IMR-90 (cell line): ENCODE measurements around the gene BPIFA1. TPM values are rescaled to one million over a fixed set of nuclear protein-coding genes. Genes with fewer than 3 reads are reported as not detected.

Experiments used
- ATAC-seq: fragments of 200-7000 bp; cut with Tn5 transposase; 2 replicates; pipeline ENCODE4 v1.9.1; 2020; ENCODE audit warnings: low read depth, mild to moderate bottlenecking, moderate library complexity
- BruUV-seq: library from RNA; stranded (reverse); fragments of 400-500 nt; replicated peaks from 2 replicates; lab custom pipeline; 2021; lab: Mats Ljungman, UMichigan
- CTCF ChIA-PET: fragments of 300-600 bp; formaldehyde crosslinking; extraction: SDS; loops from one replicate; lab custom pipeline; 2021; ENCODE audit warnings: antibody characterized with exemption; lab: Yijun Ruan, JAX
- POLR2A ChIA-PET: fragments of 300-600 bp; sonication (Branson Sonifier 250); formaldehyde crosslinking; loops from one replicate; lab custom pipeline; 2022; ENCODE audit warnings: antibody characterized with exemption; ENCODE audit not compliant: unreplicated experiment; lab: Charles Lee
- DNase-seq: peaks from one replicate; pipeline ENCODE4 v3.0.0; 2013
- H2AFZ ChIP-seq: replicated peaks from 2 replicates; pipeline ENCODE3; 2013; ENCODE audit warnings: low read length, mild to moderate bottlenecking; ENCODE audit not compliant: poor library complexity
- H2AK5ac ChIP-seq: 2 replicates; pipeline ENCODE4 v1.6.1; 2013; ENCODE audit warnings: low read depth, low read length, inconsistent platforms
- H2AK9ac ChIP-seq: replicated peaks from 2 replicates; pipeline ENCODE3; 2013; ENCODE audit warnings: mild to moderate bottlenecking, low read depth, low read length, moderate library complexity; ENCODE audit not compliant: poor library complexity
- H2BK120ac ChIP-seq: 2 replicates; pipeline ENCODE4 v1.6.1; 2013; ENCODE audit warnings: low read depth, low read length, inconsistent platforms
- H2BK15ac ChIP-seq: 3 replicates; pipeline ENCODE4 v1.6.1; 2013; ENCODE audit warnings: low read depth, low read length, inconsistent platforms
- H2BK20ac ChIP-seq: 2 replicates; pipeline ENCODE4 v1.6.1; 2013; ENCODE audit warnings: low read depth, mild to moderate bottlenecking, inconsistent platforms, low read length, moderate library complexity
- H2BK5ac ChIP-seq: 2 replicates; pipeline ENCODE4 v1.6.1; 2013; ENCODE audit warnings: mild to moderate bottlenecking, low read depth, low read length, inconsistent platforms; ENCODE audit not compliant: poor library complexity, severe bottlenecking
- H3K14ac ChIP-seq: replicated peaks from 2 replicates; pipeline ENCODE4 v1.6.1; 2013; ENCODE audit warnings: low read depth, low read length, inconsistent platforms
- H3K18ac ChIP-seq: 2 replicates; pipeline ENCODE4 v1.6.1; 2013; ENCODE audit warnings: low read depth, low read length, control low read depth
- H3K23ac ChIP-seq: 2 replicates; pipeline ENCODE4 v1.6.1; 2013; ENCODE audit warnings: low read depth, low read length, inconsistent platforms
- H3K27ac ChIP-seq: 2 replicates; pipeline ENCODE4 v1.5.1; 2013; ENCODE audit warnings: mild to moderate bottlenecking, control low read depth, low read length; ENCODE audit not compliant: insufficient read depth
- H3K27me3 ChIP-seq: 2 replicates; pipeline ENCODE4 v1.6.1; 2013; ENCODE audit warnings: low read length; ENCODE audit not compliant: control insufficient read depth, insufficient read depth
- H3K36me3 ChIP-seq: 2 replicates; pipeline ENCODE4 v1.6.1; 2013; ENCODE audit warnings: low read length, mixed read lengths; ENCODE audit not compliant: control insufficient read depth, insufficient read depth
- H3K4ac ChIP-seq: 2 replicates; pipeline ENCODE4 v1.6.1; 2013; ENCODE audit warnings: low read depth, low read length, inconsistent platforms
- H3K4me1 ChIP-seq: 2 replicates; pipeline ENCODE4 v1.6.1; 2013; ENCODE audit warnings: low read length, mixed read lengths; ENCODE audit not compliant: control insufficient read depth, insufficient read depth
- H3K4me2 ChIP-seq: 2 replicates; pipeline ENCODE4 v1.6.1; 2013; ENCODE audit warnings: low read depth, mild to moderate bottlenecking, control low read depth, low read length, moderate library complexity
- H3K4me3 ChIP-seq: 2 replicates; pipeline ENCODE4 v1.5.1; 2013; ENCODE audit warnings: low read depth, mild to moderate bottlenecking, control low read depth, low read length, moderate library complexity; ENCODE audit not compliant: insufficient read depth
- H3K56ac ChIP-seq: 2 replicates; pipeline ENCODE4 v1.6.1; 2013; ENCODE audit warnings: low read length, inconsistent platforms; ENCODE audit not compliant: insufficient read depth; ENCODE audit errors: extremely low read depth
- H3K79me1 ChIP-seq, 2 experiments: 2 replicates each; pipeline ENCODE4 v1.6.1; 2013; ENCODE audit warnings: low read length in 2 of 2, inconsistent platforms in 1 of 2, low read depth in 1 of 2
- H3K9ac ChIP-seq: 2 replicates; pipeline ENCODE4 v1.6.1; 2013; ENCODE audit warnings: low read depth, low read length, control low read depth
- H3K9me1 ChIP-seq: 2 replicates; pipeline ENCODE4 v1.6.1; 2013; ENCODE audit warnings: low read length, inconsistent platforms; ENCODE audit not compliant: insufficient read depth
- H3K9me3 ChIP-seq: 2 replicates; pipeline ENCODE4 v1.6.1; 2013; ENCODE audit warnings: low read length; ENCODE audit not compliant: control insufficient read depth, insufficient read depth
- H4K20me1 ChIP-seq: 2 replicates; pipeline ENCODE4 v1.6.1; 2013; ENCODE audit warnings: low read length, inconsistent platforms; ENCODE audit not compliant: insufficient read depth
- H4K5ac ChIP-seq: 2 replicates; pipeline ENCODE4 v1.6.1; 2013; ENCODE audit warnings: mild to moderate bottlenecking, low read depth, low read length, control low read depth
- H4K8ac ChIP-seq, 2 experiments: 2 replicates each; pipeline ENCODE4 v1.6.1; 2013; ENCODE audit warnings: low read depth in 2 of 2, low read length in 2 of 2, control low read depth in 1 of 2, inconsistent platforms in 1 of 2
- H4K91ac ChIP-seq: 2 replicates; pipeline ENCODE4 v1.6.1; 2013; ENCODE audit warnings: low read depth, low read length, inconsistent platforms; ENCODE audit not compliant: insufficient read depth
- BHLHE40 ChIP-seq: fragments of 150-350 bp; IDR thresholded peaks from 2 replicates; pipeline ENCODE4 v1.6.1; 2016; ENCODE audit warnings: mild to moderate bottlenecking, low read depth, low read length
- CHD1 ChIP-seq: IDR thresholded peaks from 2 replicates; pipeline ENCODE4 v1.6.1; 2012; ENCODE audit warnings: low read depth, low read length, improper control_type of control experiment
- ELK1 ChIP-seq: fragments of 150-350 bp; IDR thresholded peaks from 2 replicates; pipeline ENCODE4 v1.6.1; 2016; ENCODE audit warnings: low read depth, mild to moderate bottlenecking, low read length, moderate library complexity, borderline replicate concordance
- FOS ChIP-seq: fragments of 150-350 bp; IDR thresholded peaks from 2 replicates; pipeline ENCODE4 v1.6.1; 2016; ENCODE audit warnings: low read depth, low read length
- MAFK ChIP-seq: IDR thresholded peaks from 2 replicates; pipeline ENCODE4 v1.6.1; 2012; ENCODE audit warnings: low read depth, low read length, improper control_type of control experiment
- MXI1 ChIP-seq: IDR thresholded peaks from 2 replicates; pipeline ENCODE4 v1.6.1; 2012; ENCODE audit warnings: low read depth, mild to moderate bottlenecking, low read length, moderate library complexity, borderline replicate concordance
- NFE2L2 ChIP-seq: fragments of 150-350 bp; IDR thresholded peaks from 2 replicates; pipeline ENCODE4 v1.6.1; 2016; ENCODE audit warnings: low read depth, mild to moderate bottlenecking, low read length
- POLR2A ChIP-seq: IDR thresholded peaks from 2 replicates; pipeline ENCODE4 v1.6.1; 2012; ENCODE audit warnings: mild to moderate bottlenecking, low read depth, low read length
- RFX5 ChIP-seq: IDR thresholded peaks from 2 replicates; pipeline ENCODE4 v1.8.0; 2012; ENCODE audit warnings: low read depth, mild to moderate bottlenecking, low read length, moderate library complexity
- SMC3 ChIP-seq: fragments of 150-350 bp; IDR thresholded peaks from 2 replicates; pipeline ENCODE4 v1.6.1; 2016; ENCODE audit warnings: low read depth, mild to moderate bottlenecking, antibody characterized with exemption, low read length, moderate library complexity
- WGBS, 2 experiments: methylation state at CpG; one replicate each; pipeline versions ENCODE4 v1.1.5 to v1.1.7; 2013; ENCODE audit warnings: missing lambda C conversion rate in 2 of 2; ENCODE audit not compliant: insufficient read length in 1 of 2; ENCODE audit errors: extremely low coverage in 2 of 2; 5-methylcytosine and 5-hydroxymethylcytosine counted together
- dilution Hi-C: fragments of 300-500 bp; cut with HindIII; formaldehyde crosslinking; loops from one replicate; pipeline ENCODE4 v1.14.3; 2018; ENCODE audit warnings: low sequenced_read_pairs; ENCODE audit not compliant: unreplicated experiment
- in situ Hi-C: fragments of 300-500 bp; cut with MboI; formaldehyde crosslinking; loops from 3 replicates; pipeline ENCODE4 v1.14.3; 2019; ENCODE audit warnings: low sequenced_read_pairs, inconsistent platforms, mixed read lengths
- intact Hi-C: fragments of 100-400 bp; cut with micrococcal nuclease; formaldehyde crosslinking; loops from 2 replicates; pipeline ENCODE4 v1.10.0; 2022
- polyA plus RNA-seq, 3 experiments: library from polyadenylated mRNA; depleted of rRNA; stranded (reverse); fragments of >200 nt; gene quantifications; 2 replicates each; pipeline ENCODE4 v1.2.3, GENCODE V29; 2012; ENCODE audit warnings: low replicate concordance in 1 of 3
- total RNA-seq: library from RNA; depleted of rRNA; stranded (reverse); fragments of >200 nt; gene quantifications from 2 replicates; pipeline ENCODE4 v1.2.3, GENCODE V29; 2012

Gene BPIFA1
- total and polyA plus RNA-seq, 2 of the 4 experiments (the other 2 are of a cell fraction) = not detected

- CTCF ChIA-PET = no interaction called here
- no peak for TF ChIP-seq FOS
- no peak for TF ChIP-seq MAFK
- TF ChIP-seq RFX5 = no peak
- no peak for TF ChIP-seq ELK1
- TF ChIP-seq BHLHE40 = no peak
- no peak for TF ChIP-seq POLR2A
- no peak for TF ChIP-seq NFE2L2
- TF ChIP-seq SMC3 = no peak
- no peak for TF ChIP-seq MXI1
- no peak for TF ChIP-seq CHD1
- no peak for ATAC-seq
These were observed 32.4 kb upstream of the BPIFA1 start for GRCh38 chr20:33203444-33203843.

More at GRCh38 chr20:33203444-33203843, 32.4 kb upstream of the BPIFA1 start:
- Histone ChIP-seq H4K91ac (no peak overlapping the region), H3K9me1 (no peaks in the 10 kb centered on the region), H4K8ac (no peak overlapping the region), H3K14ac (no peak overlapping the region), H3K27ac (no peak overlapping the region), H4K20me1 (no peaks in the 10 kb centered on the region), H2BK20ac (no peak overlapping the region), H3K23ac (no peak overlapping the region), H2BK120ac (no peak overlapping the region), H3K36me3 (no peaks in the 10 kb centered on the region), H3K9me3 (no peaks in the 10 kb centered on the region), H2AK5ac (no peak overlapping the region), H3K4me3 (no peak overlapping the region), H4K5ac (no peak overlapping the region), H3K18ac (no peak overlapping the region), H2AK9ac (no peak overlapping the region), H3K4ac (no peak overlapping the region), H3K4me1 (no peaks in the 10 kb centered on the region), H3K27me3 (peaks cover 1% of the 10 kb centered on the region; the same call in 1 of the 2 replicates), H3K4me2 (no peak overlapping the region), H3K79me1 (no peaks in the 10 kb centered on the region), H2BK15ac (no peak overlapping the region), H3K56ac (no peak overlapping the region), H2BK5ac (no peak overlapping the region), H2AFZ (no peak overlapping the region), H3K9ac (no peak overlapping the region)
- dilution Hi-C loops = no loop called here
- in situ Hi-C loops = no loop called here
- WGBS, 2 experiments = no CpG with 5 or more reads among the region's 3 CpGs
- no peak for DNase-seq
- intact Hi-C loops = no loop called here
- no TSS peak for BruUV-seq
- POLR2A ChIA-PET = no interaction called here
